T-helper 17 cell (primary cell): ENCODE data around the gene CT45A8. TPM values are rescaled to one million over a fixed set of nuclear protein-coding genes. Genes with fewer than 3 reads are reported as not detected.

Source experiments
- total RNA-seq, 4 donors: library from RNA in 2 of 4; stranded (reverse) in 2 of 4; gene quantifications; one replicate each; pipeline ENCODE4 v1.2.3 and lab custom pipeline; 2022 to 2026

The CT45A8 gene
- total RNA-seq, 2 donors from 2014 or later = not detected

Other genes starting within 250 kb of the CT45A8 start
- not detected for gene CT45A1, start 140.9 kb downstream of the CT45A8 start, total RNA-seq
- gene CT45A3, start 86.3 kb downstream of the CT45A8 start, total RNA-seq = not detected
- gene CT45A5, start 69.0 kb downstream of the CT45A8 start, total RNA-seq = not detected
- gene CT45A6, start 51.8 kb downstream of the CT45A8 start, total RNA-seq = not detected
- gene CT45A2, start 34.5 kb downstream of the CT45A8 start, total RNA-seq = not detected
- gene CT45A7, start 17.3 kb downstream of the CT45A8 start, total RNA-seq = not detected
- gene CT45A9, start 17.3 kb upstream of the CT45A8 start, total RNA-seq = not detected
- gene CT45A10, start 38.9 kb upstream of the CT45A8 start, total RNA-seq = not detected
- gene SAGE1, start 39.2 kb upstream of the CT45A8 start, total RNA-seq = not detected
- gene MMGT1, start 119.5 kb upstream of the CT45A8 start, total RNA-seq = 10 to 100 TPM; 27.0 to 29.9 TPM
- 10 to 100 TPM; 23.9 to 26.3 TPM for gene SLC9A6, start 130.9 kb upstream of the CT45A8 start, total RNA-seq